ENCODE measurements around the gene HECTD3.
A peak's percentile ranks its signal among the peaks of the same experiment; 100 is the strongest.

HECTD3 gene

DNA sequence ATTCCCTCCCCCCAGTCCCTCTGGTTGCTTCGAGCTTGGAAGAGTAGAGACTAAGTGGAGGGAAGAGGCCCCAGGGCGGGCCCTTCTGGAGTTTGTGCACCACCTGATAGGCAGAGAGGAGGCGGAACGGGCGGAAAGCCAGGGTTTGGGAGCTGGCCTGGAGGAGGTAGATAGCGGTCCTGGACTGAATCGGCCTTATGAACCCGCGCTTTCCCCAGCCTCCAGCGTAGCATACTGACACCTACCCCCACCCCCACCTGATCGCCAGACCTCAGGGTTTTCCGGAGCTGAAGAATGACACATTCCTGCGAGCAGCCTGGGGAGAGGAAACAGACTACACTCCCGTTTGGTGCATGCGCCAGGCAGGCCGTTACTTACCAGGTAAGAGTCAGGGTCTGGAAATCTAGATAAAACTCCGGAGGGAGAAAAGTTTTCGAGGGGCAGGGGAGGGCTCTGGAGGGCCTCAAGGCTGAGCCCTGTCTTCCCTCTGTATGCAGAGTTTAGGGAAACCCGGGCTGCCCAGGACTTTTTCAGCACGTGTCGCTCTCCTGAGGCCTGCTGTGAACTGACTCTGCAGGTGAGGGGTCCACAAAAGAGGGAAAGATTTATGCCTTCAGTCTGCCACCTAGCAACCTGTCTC, 1.6 kb upstream of the HECTD3 start:
- peak overlapping the region; percentile 48 for H3K9ac ChIP-seq (ENCODE audit: low read depth, low read length)
- H3K4me3 ChIP-seq (ENCODE audit: low read depth, low read length), result peak overlapping the region; percentile 73
- H3K9me3 ChIP-seq (ENCODE audit: control insufficient read depth, insufficient read depth, low read length), result no peaks in the 10 kb centered on the region
- H3K27me3 ChIP-seq (ENCODE audit: control insufficient read depth, insufficient read depth, low read length), result no peaks in the 10 kb centered on the region
- H3K4me1 ChIP-seq (ENCODE audit: control insufficient read depth, insufficient read depth, low read length), result peaks cover 10% of the 10 kb centered on the region
- H3K36me3 ChIP-seq (ENCODE audit: control insufficient read depth, insufficient read depth, low read length), result peaks cover 5% of the 10 kb centered on the region

DNA sequence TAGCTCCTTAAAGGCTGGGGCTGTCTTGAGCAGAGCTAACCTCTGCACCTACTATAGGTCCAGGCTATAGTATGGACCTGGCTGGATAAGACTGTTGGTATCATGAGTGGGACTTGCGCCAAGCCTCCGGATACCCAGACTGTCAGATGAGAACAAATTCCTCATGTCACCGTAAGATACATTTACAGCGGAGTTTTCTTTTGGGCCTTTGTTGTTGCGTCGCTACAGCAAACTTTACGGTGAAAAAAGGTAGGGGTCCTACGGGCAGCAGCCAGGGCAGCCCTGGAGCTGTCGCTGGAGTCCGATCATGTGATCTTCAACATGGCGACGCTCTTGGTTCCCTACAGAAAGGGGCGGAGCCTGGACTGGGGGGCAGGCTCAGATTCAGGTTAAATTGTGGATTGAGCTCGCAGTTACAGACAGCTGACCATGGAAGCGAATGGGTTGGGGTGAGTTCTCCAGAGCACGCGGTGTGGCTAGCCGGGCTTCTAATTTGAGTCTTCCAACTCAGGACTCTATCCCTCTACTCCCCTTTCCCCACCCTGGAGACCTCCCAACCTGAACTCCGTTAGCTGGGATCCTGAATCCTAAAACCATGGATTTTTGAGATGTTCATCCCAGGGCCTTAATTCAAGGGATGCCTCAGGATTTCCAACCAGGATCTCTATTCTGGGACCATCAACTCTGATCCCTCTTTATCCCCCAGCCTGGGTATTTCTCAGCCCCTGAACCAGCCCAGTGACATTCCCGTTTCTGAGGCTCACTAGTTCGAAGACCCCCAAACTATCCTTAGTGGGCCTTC, 914 bp upstream of the HECTD3 start, which contains the start of gene UROD:
Gene UROD (plus strand): TSS at position 418 of the 802 bp plus-strand sequence. CDS start 12 bp downstream, at position 430.
- no peaks in the 10 kb centered on the region for H3K9me3 ChIP-seq (ENCODE audit: control insufficient read depth, insufficient read depth, low read length)
- H3K27me3 ChIP-seq (ENCODE audit: control insufficient read depth, insufficient read depth, low read length), result no peaks in the 10 kb centered on the region
- H3K9ac ChIP-seq (ENCODE audit: low read depth, low read length), result peak within 1 kb of the TSS; percentile 48
- H3K4me1 ChIP-seq (ENCODE audit: control insufficient read depth, insufficient read depth, low read length), result peaks cover 10% of the 10 kb centered on the region
- peak within 1 kb of the TSS; percentile 81 for H3K4me3 ChIP-seq (ENCODE audit: low read depth, low read length)
- H3K36me3 ChIP-seq (ENCODE audit: control insufficient read depth, insufficient read depth, low read length), result peaks cover 8% of the 10 kb centered on the region

DNA sequence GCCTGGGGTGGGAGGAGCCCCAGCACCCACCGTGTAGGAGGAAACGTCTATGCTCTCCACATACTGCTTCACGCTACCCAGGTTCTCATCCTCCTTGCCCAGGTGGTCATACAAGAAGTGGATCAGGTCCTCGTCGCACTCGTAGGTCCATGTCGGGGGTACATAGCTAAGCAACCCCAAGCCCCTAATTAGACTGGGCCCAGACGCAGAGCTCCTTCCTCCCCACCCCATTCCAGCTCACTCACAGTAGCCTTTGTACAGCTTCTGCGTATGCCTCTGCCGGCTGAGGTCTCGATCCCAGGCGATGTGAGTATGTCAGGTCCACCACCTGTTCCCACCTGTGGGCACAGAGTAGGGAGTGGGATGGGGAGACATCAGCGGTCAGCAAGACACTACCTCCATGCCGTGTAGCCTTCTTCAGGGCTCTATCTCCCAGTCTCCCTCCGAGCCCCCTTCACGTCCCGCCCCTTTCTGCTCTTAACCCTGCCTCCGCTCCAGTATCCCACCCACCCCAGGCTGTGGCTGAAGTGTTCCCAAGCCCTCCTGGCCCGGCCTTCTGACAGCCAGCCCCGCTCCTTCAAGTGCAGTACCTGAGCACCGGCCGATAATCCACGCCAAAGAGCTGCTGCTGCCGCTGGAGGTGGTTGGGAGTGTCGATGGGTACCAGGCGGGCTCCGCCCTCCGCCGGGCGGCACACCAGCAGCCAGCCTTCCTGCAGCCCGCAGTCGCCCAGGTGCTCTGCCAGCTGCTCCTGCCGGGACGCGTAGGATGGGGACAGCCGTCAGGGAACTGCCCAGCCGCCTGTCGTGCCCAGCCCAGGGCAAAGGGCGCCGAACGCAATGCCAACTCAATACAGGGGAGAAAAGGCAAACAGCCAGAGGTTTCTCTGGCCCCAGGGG, 919 bp downstream of the HECTD3 start:
- Histone ChIP-seq H3K9me3 (ENCODE audit: control insufficient read depth, insufficient read depth, low read length) (no peaks in the 10 kb centered on the region), H3K36me3 (ENCODE audit: control insufficient read depth, insufficient read depth, low read length) (peaks cover 11% of the 10 kb centered on the region), H3K4me1 (ENCODE audit: control insufficient read depth, insufficient read depth, low read length) (peaks cover 10% of the 10 kb centered on the region), H3K27me3 (ENCODE audit: control insufficient read depth, insufficient read depth, low read length) (no peaks in the 10 kb centered on the region), H3K9ac (ENCODE audit: low read depth, low read length) (no peak overlapping the region), H3K4me3 (ENCODE audit: low read depth, low read length) (peak overlapping the region; percentile 81)

DNA sequence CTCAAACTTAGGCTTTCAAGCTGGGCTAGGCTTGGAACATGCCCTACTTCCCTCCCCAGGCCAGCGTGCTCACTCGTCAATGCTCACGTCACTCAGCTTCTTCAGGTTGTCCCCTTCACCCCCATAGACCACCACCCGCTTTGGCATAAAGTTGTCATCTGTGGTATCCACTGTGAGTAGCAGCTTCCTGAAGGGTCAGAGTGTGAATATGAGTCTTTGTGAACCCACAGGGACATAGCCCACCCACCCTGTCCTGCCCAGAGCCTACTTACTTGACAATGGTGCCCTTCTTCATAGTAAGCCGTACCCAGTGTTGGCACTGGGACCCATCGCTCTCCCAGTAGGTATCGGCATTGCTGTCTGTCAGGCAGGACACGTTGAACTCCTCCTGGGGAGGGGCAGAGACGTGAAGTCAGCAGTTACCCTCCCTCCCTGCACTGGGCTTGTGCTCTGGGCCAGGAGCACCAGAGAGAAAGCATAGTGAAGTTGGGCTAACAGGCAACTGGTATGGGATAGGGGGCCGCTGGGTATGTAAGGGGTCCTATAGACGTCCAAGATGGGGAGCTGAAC, 1.7 kb downstream of the HECTD3 start:
- H3K36me3 ChIP-seq (ENCODE audit: control insufficient read depth, insufficient read depth, low read length), result peaks cover 15% of the 10 kb centered on the region
- no peaks in the 10 kb centered on the region for H3K27me3 ChIP-seq (ENCODE audit: control insufficient read depth, insufficient read depth, low read length)
- no peak overlapping the region for H3K4me3 ChIP-seq (ENCODE audit: low read depth, low read length)
- peaks cover 10% of the 10 kb centered on the region for H3K4me1 ChIP-seq (ENCODE audit: control insufficient read depth, insufficient read depth, low read length)
- H3K9ac ChIP-seq (ENCODE audit: low read depth, low read length), result no peak overlapping the region
- H3K9me3 ChIP-seq (ENCODE audit: control insufficient read depth, insufficient read depth, low read length), result no peaks in the 10 kb centered on the region

DNA sequence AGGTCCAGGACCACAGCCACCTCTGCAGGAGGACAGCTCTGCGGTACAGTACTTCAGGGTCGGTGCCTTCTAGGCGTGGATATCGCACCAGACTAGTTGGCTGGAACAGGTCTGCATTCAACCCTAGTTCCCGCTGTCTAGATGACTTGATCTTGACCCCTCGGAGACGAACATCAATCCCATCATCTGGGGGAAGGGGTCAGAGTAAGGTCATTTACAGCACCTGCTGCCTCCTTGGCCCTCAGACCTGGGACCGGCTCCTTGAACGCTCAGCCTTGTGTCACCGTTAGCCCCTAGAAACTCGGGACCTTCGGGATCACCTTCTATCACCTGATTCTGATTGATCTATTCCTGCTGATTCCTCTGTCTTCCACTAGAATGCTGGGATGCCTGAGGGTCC, 2.6 kb downstream of the HECTD3 start:
- H3K9me3 ChIP-seq (ENCODE audit: control insufficient read depth, insufficient read depth, low read length), result no peaks in the 10 kb centered on the region
- H3K9ac ChIP-seq (ENCODE audit: low read depth, low read length), result no peak overlapping the region
- peaks cover 10% of the 10 kb centered on the region for H3K4me1 ChIP-seq (ENCODE audit: control insufficient read depth, insufficient read depth, low read length)
- H3K36me3 ChIP-seq (ENCODE audit: control insufficient read depth, insufficient read depth, low read length), result peaks cover 23% of the 10 kb centered on the region
- H3K27me3 ChIP-seq (ENCODE audit: control insufficient read depth, insufficient read depth, low read length), result no peaks in the 10 kb centered on the region
- no peak overlapping the region for H3K4me3 ChIP-seq (ENCODE audit: low read depth, low read length)

DNA sequence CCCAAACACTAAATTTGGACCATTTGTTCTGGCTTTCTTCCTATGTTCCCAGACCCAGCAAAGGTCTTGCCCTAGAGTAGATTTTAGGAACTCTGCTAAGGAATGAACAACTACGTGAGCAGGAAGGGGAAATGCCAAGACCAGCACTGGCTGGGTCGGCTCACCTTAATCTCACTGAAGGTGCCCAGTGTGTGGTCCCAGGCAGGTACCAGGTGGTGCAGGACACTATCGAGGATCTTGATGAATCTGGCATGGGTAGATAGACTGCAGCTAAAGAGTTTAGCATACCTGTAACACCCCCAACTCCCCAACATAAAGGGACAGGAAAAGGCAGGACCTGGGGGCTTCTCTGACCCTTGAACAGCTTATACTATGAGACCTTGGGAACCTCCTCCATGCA, 3.0 kb downstream of the HECTD3 start:
- no peaks in the 10 kb centered on the region for H3K9me3 ChIP-seq (ENCODE audit: control insufficient read depth, insufficient read depth, low read length)

DNA sequence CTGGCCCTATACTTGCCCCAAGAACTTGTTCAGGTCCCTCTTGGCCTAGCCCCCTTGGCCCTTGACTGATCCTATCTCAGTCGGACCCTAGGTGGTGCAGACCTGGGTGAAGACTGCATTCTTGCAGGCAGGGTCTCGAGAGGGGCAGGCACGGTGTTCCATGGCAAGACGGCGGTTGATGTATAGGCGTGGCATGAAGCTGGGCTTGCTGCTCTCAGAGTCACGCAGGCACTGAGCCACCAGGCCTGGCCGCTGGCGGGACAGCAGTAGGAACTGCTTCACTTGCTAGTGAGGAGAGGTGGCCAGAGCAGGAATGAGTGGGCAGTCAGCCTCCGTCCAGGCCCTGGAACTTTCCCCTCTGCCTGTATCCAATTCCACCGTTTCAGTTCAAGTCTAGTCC, 3.8 kb downstream of the HECTD3 start:
- H3K4me3 ChIP-seq (ENCODE audit: low read depth, low read length), result no peak overlapping the region
- peaks cover 27% of the 10 kb centered on the region for H3K36me3 ChIP-seq (ENCODE audit: control insufficient read depth, insufficient read depth, low read length)
- no peaks in the 10 kb centered on the region for H3K27me3 ChIP-seq (ENCODE audit: control insufficient read depth, insufficient read depth, low read length)
- no peaks in the 10 kb centered on the region for H3K9me3 ChIP-seq (ENCODE audit: control insufficient read depth, insufficient read depth, low read length)
- peaks cover 6% of the 10 kb centered on the region for H3K4me1 ChIP-seq (ENCODE audit: control insufficient read depth, insufficient read depth, low read length)
- no peak overlapping the region for H3K9ac ChIP-seq (ENCODE audit: low read depth, low read length)

More for the DNA sequence above, 3.0 kb downstream of the HECTD3 start:
- H3K27me3 ChIP-seq (ENCODE audit: control insufficient read depth, insufficient read depth, low read length), result no peaks in the 10 kb centered on the region
- H3K4me3 ChIP-seq (ENCODE audit: low read depth, low read length), result no peak overlapping the region
- peaks cover 8% of the 10 kb centered on the region for H3K4me1 ChIP-seq (ENCODE audit: control insufficient read depth, insufficient read depth, low read length)
- H3K36me3 ChIP-seq (ENCODE audit: control insufficient read depth, insufficient read depth, low read length), result peaks cover 27% of the 10 kb centered on the region
- H3K9ac ChIP-seq (ENCODE audit: low read depth, low read length), result no peak overlapping the region

DNA sequence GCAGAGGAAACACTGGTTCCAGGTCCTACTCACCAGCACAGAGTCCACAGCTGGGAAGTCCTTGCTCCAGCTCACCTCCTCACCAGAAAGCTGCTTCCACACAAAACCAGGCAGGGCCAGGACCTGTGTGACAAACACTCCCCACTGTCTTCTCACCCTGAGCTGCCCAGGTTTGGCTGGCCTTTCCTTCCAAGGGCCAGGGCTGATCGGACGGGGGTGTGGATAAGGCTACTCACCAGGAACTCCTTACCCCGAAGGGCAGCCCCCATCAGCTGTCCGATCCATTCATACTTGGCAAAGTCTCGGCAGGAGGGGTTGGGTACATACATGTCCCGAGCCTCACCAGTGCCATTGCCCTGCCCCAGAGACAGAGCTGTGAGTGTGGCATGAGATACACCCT, 5.4 kb downstream of the HECTD3 start:
- H3K9ac ChIP-seq (ENCODE audit: low read depth, low read length), result no peak overlapping the region
- no peaks in the 10 kb centered on the region for H3K27me3 ChIP-seq (ENCODE audit: control insufficient read depth, insufficient read depth, low read length)
- H3K4me3 ChIP-seq (ENCODE audit: low read depth, low read length), result no peak overlapping the region
- no peaks in the 10 kb centered on the region for H3K9me3 ChIP-seq (ENCODE audit: control insufficient read depth, insufficient read depth, low read length)
- H3K4me1 ChIP-seq (ENCODE audit: control insufficient read depth, insufficient read depth, low read length), result no peaks in the 10 kb centered on the region
- H3K36me3 ChIP-seq (ENCODE audit: control insufficient read depth, insufficient read depth, low read length), result peaks cover 27% of the 10 kb centered on the region

DNA sequence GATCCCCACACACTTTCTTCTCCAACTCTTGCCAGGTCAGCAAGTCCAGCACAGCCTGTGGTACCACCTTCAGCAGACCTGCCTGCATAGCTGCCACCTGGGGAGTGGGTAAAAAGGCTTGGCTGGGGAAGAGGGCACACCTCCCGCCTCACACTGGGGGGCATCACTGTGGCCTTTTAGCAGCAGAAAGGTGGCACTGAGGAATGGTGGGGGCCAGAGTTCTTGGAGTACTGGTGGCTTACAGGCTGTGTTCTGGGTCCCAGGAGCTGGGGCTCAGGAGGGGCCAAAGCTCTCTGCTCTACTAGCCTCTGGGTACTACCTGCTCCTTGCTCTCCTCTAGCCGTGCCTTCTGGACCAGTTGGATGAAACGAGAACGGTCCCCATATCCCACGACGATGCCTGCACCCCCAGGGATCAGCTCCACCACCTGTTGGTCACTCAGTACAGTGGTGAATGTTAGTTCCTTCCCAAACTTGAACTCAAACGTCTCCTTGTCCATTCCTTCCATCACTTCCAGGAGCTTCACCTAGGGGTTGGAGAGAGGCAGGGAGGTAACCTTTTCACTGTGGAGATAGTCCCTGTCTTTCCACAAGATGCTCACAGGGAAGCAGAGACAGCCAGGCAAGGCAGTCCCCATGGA, 6.7 kb downstream of the HECTD3 start:
- H3K36me3 ChIP-seq (ENCODE audit: control insufficient read depth, insufficient read depth, low read length), result peaks cover 27% of the 10 kb centered on the region
- no peak overlapping the region for H3K4me3 ChIP-seq (ENCODE audit: low read depth, low read length)
- H3K9ac ChIP-seq (ENCODE audit: low read depth, low read length), result no peak overlapping the region
- H3K27me3 ChIP-seq (ENCODE audit: control insufficient read depth, insufficient read depth, low read length), result no peaks in the 10 kb centered on the region
- H3K4me1 ChIP-seq (ENCODE audit: control insufficient read depth, insufficient read depth, low read length), result no peaks in the 10 kb centered on the region
- H3K9me3 ChIP-seq (ENCODE audit: control insufficient read depth, insufficient read depth, low read length), result no peaks in the 10 kb centered on the region

DNA sequence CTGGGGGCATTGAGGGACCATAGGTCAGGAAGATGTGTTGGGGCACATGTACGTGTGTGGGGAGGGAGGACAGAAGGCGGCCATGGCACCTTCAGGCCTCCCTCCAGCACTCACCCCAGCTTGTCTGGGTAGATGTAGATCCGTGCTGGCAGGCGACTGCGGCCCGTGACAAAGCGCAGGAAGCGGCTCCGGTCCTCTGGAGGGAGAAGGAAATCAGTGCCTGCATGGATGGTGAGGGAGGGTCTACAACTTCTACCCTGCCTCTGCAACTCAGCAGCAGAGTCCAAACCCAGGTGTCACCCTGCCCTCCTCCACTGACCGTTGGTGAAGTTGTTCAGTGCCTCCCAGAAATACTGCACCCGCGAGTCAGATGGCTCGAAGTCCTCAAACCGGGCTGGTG, 7.4 kb downstream of the HECTD3 start:
- Histone ChIP-seq H3K4me1 (ENCODE audit: control insufficient read depth, insufficient read depth, low read length) (no peaks in the 10 kb centered on the region), H3K27me3 (ENCODE audit: control insufficient read depth, insufficient read depth, low read length) (no peaks in the 10 kb centered on the region), H3K9ac (ENCODE audit: low read depth, low read length) (no peak overlapping the region), H3K4me3 (ENCODE audit: low read depth, low read length) (no peak overlapping the region), H3K36me3 (ENCODE audit: control insufficient read depth, insufficient read depth, low read length) (peaks cover 27% of the 10 kb centered on the region), H3K9me3 (ENCODE audit: control insufficient read depth, insufficient read depth, low read length) (no peaks in the 10 kb centered on the region)
